ENCODE results near the gene BTBD8.

Gene BTBD8

GRCh38 chr1:92203105-92203504 lies 123.0 kb downstream of the BTBD8 start:
- H3K4me3 ChIP-seq (replicated peaks; ENCODE audit: low read depth, low read length) = no peak overlapping the region
- DNase-seq (ENCODE audit: extremely low read depth, low read depth) = no peak
- TF ChIP-seq, protein P1, sequence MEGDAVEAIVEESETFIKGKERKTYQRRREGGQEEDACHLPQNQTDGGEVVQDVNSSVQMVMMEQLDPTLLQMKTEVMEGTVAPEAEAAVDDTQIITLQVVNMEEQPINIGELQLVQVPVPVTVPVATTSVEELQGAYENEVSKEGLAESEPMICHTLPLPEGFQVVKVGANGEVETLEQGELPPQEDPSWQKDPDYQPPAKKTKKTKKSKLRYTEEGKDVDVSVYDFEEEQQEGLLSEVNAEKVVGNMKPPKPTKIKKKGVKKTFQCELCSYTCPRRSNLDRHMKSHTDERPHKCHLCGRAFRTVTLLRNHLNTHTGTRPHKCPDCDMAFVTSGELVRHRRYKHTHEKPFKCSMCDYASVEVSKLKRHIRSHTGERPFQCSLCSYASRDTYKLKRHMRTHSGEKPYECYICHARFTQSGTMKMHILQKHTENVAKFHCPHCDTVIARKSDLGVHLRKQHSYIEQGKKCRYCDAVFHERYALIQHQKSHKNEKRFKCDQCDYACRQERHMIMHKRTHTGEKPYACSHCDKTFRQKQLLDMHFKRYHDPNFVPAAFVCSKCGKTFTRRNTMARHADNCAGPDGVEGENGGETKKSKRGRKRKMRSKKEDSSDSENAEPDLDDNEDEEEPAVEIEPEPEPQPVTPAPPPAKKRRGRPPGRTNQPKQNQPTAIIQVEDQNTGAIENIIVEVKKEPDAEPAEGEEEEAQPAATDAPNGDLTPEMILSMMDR (IDR thresholded peaks at IDR 0.05; ENCODE audit: low read depth, low read length, missing control alignments) = no peak

GRCh38 chr1:92210701-92211100 lies 130.6 kb downstream of the BTBD8 start:
- DNase-seq (ENCODE audit: extremely low read depth, low read depth) = no peak
- TF ChIP-seq, protein P1 (IDR thresholded peaks at IDR 0.05; ENCODE audit: low read depth, low read length, missing control alignments) = no peak
- no peak overlapping the region for H3K4me3 ChIP-seq (replicated peaks; ENCODE audit: low read depth, low read length)

DNA sequence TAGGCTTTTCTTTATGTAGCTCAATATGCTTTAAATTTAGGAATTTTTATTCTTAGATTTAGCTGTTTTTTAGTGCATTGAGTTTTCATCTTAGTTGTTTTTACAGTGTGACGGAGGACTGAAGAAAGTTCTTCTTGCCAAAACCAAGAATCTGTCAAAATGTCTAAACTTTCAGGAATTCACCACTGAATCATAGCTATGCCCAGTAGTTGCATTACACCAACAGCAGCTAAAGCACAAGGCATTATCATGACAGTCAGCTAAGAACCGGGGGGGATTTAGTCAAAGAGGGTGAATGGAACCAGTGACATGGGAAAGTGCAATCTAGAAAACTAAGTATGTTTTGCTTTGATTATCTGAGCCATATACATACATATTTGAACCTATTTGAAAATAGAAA lies 131.0 kb downstream of the BTBD8 start:
- DNase-seq (ENCODE audit: extremely low read depth, low read depth) = no peak
- H3K4me3 ChIP-seq (replicated peaks; ENCODE audit: low read depth, low read length) = no peak overlapping the region
- TF ChIP-seq, protein P1 (IDR thresholded peaks at IDR 0.05; ENCODE audit: low read depth, low read length, missing control alignments) = no peak

GRCh38 chr1:92217721-92218120 lies 137.6 kb downstream of the BTBD8 start, which contains the start of gene C1orf146:
C1orf146 (plus strand) TSS chr1:92217915; CDS start chr1:92231421, 13,506 bp downstream.
- TF ChIP-seq, protein P1 (IDR thresholded peaks at IDR 0.05; ENCODE audit: low read depth, low read length, missing control alignments) = no peak
- H3K4me3 ChIP-seq (replicated peaks; ENCODE audit: low read depth, low read length) = no peak within 1 kb of the TSS
- DNase-seq (ENCODE audit: extremely low read depth, low read depth) = no peak

- DNase-seq (ENCODE audit: extremely low read depth, low read depth) = no peak
- H3K4me3 ChIP-seq (replicated peaks; ENCODE audit: low read depth, low read length) = no peak overlapping the region
- TF ChIP-seq, protein P1 (IDR thresholded peaks at IDR 0.05; ENCODE audit: low read depth, low read length, missing control alignments) = no peak
These were observed 138.4 kb downstream of the BTBD8 start for GRCh38 chr1:92218559-92218958.

- no peak for DNase-seq (ENCODE audit: extremely low read depth, low read depth)
- no peak overlapping the region for H3K4me3 ChIP-seq (replicated peaks; ENCODE audit: low read depth, low read length)
- TF ChIP-seq, protein P1 (IDR thresholded peaks at IDR 0.05; ENCODE audit: low read depth, low read length, missing control alignments) = no peak
These were observed 138.9 kb downstream of the BTBD8 start for GRCh38 chr1:92219028-92219427.

DNA sequence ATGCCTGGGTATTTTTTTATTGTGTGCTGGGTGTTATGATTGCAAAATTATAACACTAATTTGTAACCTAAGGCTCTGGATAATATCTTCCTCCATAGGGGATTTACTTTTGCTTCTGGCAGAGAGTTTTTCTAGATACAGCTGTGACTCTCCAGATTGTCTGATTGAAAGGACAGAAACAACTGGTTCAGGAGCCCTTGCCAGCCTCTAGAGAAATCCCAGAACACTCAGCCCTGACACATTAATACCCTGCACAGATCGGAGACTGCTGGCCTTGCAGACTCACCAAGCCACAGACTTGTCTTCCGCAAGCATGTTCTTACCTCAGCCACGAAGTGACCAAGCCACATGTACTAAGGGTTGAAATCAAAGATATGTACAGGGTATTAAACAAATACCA lies 148.3 kb downstream of the BTBD8 start:
- DNase-seq (ENCODE audit: extremely low read depth, low read depth) = no peak
- TF ChIP-seq, protein P1 (IDR thresholded peaks at IDR 0.05; ENCODE audit: low read depth, low read length, missing control alignments) = no peak
- no peak overlapping the region for H3K4me3 ChIP-seq (replicated peaks; ENCODE audit: low read depth, low read length)
